OCI-M1 (cell line): ENCODE data around the gene UTF1.
A peak's percentile ranks its signal among the peaks of the same experiment; 100 is the strongest.

Experiments used
- DNase-seq: peaks from one replicate; lab custom pipeline; 2025; lab: John Stamatoyannopoulos, UW

UTF1 gene

GRCh38 chr10:133279326-133280226, 49.6 kb downstream of the UTF1 start:
- peak; percentile 38 for DNase-seq

GRCh38 chr10:133280391-133281059, 50.5 kb downstream of the UTF1 start:
- no peak for DNase-seq

GRCh38 chr10:133281084-133281483, 51.1 kb downstream of the UTF1 start:
- DNase-seq = no peak
